Measurements from ENCODE around the gene IGDCC3.

The IGDCC3 gene

GRCh38 chr15:65298731-65299130 is 79.1 kb downstream of the IGDCC3 start:
- H3K27me3 ChIP-seq (replicated peaks; ENCODE audit: control insufficient read depth, insufficient read depth, low read length), result no peaks in the 10 kb centered on the region
- no peak for DNase-seq (ENCODE audit: low read depth)
- no peak overlapping the region for H3K4me3 ChIP-seq (ENCODE audit: low read length)
- H3K36me3 ChIP-seq (ENCODE audit: control insufficient read depth, insufficient read depth, low read length, severe bottlenecking), result no peaks in the 10 kb centered on the region
- H3K4me1 ChIP-seq (ENCODE audit: control insufficient read depth, insufficient read depth, low read length), result peaks cover 4% of the 10 kb centered on the region
- no peaks in the 10 kb centered on the region for H3K9me3 ChIP-seq (ENCODE audit: control insufficient read depth, low read length)
- no peak overlapping the region for H3K9ac ChIP-seq (ENCODE audit: low read length)

GRCh38 chr15:65292938-65293518 is 84.8 kb downstream of the IGDCC3 start:
- Histone ChIP-seq H3K4me1 (ENCODE audit: control insufficient read depth, insufficient read depth, low read length) (no peaks in the 10 kb centered on the region), H3K36me3 (ENCODE audit: control insufficient read depth, insufficient read depth, low read length, severe bottlenecking) (no peaks in the 10 kb centered on the region), H3K4me3 (ENCODE audit: low read length) (no peak overlapping the region), H3K9ac (ENCODE audit: low read length) (no peak overlapping the region), H3K9me3 (ENCODE audit: control insufficient read depth, low read length) (no peaks in the 10 kb centered on the region), H3K27me3 (replicated peaks; ENCODE audit: control insufficient read depth, insufficient read depth, low read length) (no peaks in the 10 kb centered on the region)
- no peak for DNase-seq (ENCODE audit: low read depth)

DNA sequence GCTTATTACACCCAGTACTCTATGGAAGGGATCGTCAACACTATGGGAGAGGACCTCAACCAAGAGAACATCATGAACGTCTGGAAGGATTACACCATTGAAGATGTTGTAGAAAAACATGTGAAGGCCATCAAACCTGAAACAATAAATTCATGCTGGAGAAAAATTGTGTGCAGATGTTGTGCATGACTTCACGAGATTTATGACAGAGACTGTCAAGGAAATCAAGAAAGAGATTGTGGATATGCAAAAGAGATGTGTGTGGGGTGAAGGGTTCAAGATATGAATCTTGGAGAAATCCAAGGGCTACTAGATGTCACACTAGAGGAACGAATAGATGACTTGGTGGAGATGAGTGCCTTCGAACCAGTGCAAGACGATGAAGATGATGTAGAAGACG is 87.6 kb downstream of the IGDCC3 start:
- Histone ChIP-seq H3K4me1 (ENCODE audit: control insufficient read depth, insufficient read depth, low read length) (peaks cover 8% of the 10 kb centered on the region), H3K27me3 (replicated peaks; ENCODE audit: control insufficient read depth, insufficient read depth, low read length) (no peaks in the 10 kb centered on the region), H3K4me3 (ENCODE audit: low read length) (no peak overlapping the region), H3K9me3 (ENCODE audit: control insufficient read depth, low read length) (no peaks in the 10 kb centered on the region), H3K36me3 (ENCODE audit: control insufficient read depth, insufficient read depth, low read length, severe bottlenecking) (no peaks in the 10 kb centered on the region), H3K9ac (ENCODE audit: low read length) (no peak overlapping the region)
- DNase-seq (ENCODE audit: low read depth), result no peak

GRCh38 chr15:65289261-65289854 is 88.4 kb downstream of the IGDCC3 start:
- Histone ChIP-seq H3K4me1 (ENCODE audit: control insufficient read depth, insufficient read depth, low read length) (peaks cover 8% of the 10 kb centered on the region), H3K27me3 (replicated peaks; ENCODE audit: control insufficient read depth, insufficient read depth, low read length) (no peaks in the 10 kb centered on the region), H3K4me3 (ENCODE audit: low read length) (no peak overlapping the region), H3K9me3 (ENCODE audit: control insufficient read depth, low read length) (no peaks in the 10 kb centered on the region), H3K36me3 (ENCODE audit: control insufficient read depth, insufficient read depth, low read length, severe bottlenecking) (no peaks in the 10 kb centered on the region), H3K9ac (ENCODE audit: low read length) (no peak overlapping the region)
- DNase-seq (ENCODE audit: low read depth), result no peak

DNA sequence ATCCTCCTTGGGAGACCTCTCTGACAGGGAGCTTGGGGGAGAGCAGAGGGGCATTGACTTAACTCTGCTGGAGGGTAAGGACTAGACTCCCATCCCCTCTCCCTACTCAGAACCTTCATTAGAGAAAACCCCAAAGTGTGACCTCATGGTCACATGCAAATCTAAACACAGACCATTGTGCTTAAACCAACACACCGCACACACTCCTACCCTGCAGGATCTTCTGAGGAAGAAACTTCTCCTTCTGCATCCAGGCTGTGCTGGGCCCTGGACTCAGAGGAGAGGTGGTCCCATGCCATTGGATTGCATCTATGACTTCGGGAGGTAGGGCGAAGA is 90.3 kb downstream of the IGDCC3 start:
- no peak for DNase-seq (ENCODE audit: low read depth)
- Histone ChIP-seq H3K9ac (ENCODE audit: low read length) (no peak overlapping the region), H3K4me3 (ENCODE audit: low read length) (no peak overlapping the region), H3K4me1 (ENCODE audit: control insufficient read depth, insufficient read depth, low read length) (peaks cover 8% of the 10 kb centered on the region), H3K9me3 (ENCODE audit: control insufficient read depth, low read length) (no peaks in the 10 kb centered on the region), H3K27me3 (replicated peaks; ENCODE audit: control insufficient read depth, insufficient read depth, low read length) (no peaks in the 10 kb centered on the region), H3K36me3 (ENCODE audit: control insufficient read depth, insufficient read depth, low read length, severe bottlenecking) (no peaks in the 10 kb centered on the region)

DNA sequence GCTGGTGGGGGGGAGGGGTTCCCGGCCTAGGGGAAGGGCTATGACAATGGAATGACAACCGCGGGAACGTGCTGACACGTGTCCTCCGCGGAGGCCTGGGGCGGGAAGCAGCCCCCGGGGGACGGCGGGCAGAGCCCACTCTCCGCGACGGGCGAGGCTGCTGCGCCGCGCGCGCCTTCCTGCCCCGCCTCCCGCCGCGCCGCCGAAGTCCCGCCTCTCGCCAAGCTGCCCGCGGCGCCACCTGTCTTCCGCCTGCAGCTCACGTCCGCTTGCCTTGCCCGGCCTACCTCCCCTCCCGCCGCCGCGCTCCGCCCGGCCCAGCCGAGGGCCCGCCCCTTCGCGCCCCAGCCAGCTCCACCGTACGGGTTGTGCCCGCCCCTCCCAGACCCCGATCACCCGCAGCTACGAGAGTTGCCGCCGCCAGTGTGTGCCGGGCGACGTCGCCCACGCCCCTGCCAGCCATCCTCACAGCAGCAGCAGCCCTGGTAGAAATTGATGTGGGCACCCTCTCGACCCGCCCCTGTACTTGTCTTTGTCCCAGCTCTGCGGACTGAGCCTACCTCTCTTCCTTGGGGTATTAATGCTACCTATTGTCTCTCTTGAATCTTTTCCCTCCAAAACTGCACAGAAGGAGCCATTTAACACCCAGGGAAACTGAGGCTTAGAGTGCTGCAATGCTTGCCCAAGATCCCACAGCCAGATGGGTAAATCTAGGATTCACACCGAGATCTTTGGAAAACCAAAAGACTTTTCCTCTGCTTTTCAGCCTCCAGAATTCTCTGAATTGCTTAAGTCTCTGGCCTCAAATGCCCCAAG is 90.9 kb downstream of the IGDCC3 start, which contains the start of gene PARP16:
TSS of gene PARP16 (minus strand) at position 180 of the 816 bp plus-strand sequence. CDS start 457 bp downstream, outside the sequence.
- Histone ChIP-seq H3K4me3 (ENCODE audit: low read length) (peak within 1 kb of the TSS; percentile 84), H3K4me1 (ENCODE audit: control insufficient read depth, insufficient read depth, low read length) (peaks cover 8% of the 10 kb centered on the region), H3K27me3 (replicated peaks; ENCODE audit: control insufficient read depth, insufficient read depth, low read length) (no peaks in the 10 kb centered on the region), H3K9me3 (ENCODE audit: control insufficient read depth, low read length) (no peaks in the 10 kb centered on the region), H3K36me3 (ENCODE audit: control insufficient read depth, insufficient read depth, low read length, severe bottlenecking) (no peaks in the 10 kb centered on the region), H3K9ac (ENCODE audit: low read length) (peak within 1 kb of the TSS; percentile 85)
- peak; percentile 93 for DNase-seq (ENCODE audit: low read depth)

GRCh38 chr15:65286069-65286703 is 91.6 kb downstream of the IGDCC3 start:
- no peaks in the 10 kb centered on the region for H3K27me3 ChIP-seq (replicated peaks; ENCODE audit: control insufficient read depth, insufficient read depth, low read length)
- DNase-seq (ENCODE audit: low read depth), result peak; percentile 56
- peak overlapping the region; percentile 84 for H3K4me3 ChIP-seq (ENCODE audit: low read length)
- H3K4me1 ChIP-seq (ENCODE audit: control insufficient read depth, insufficient read depth, low read length), result peaks cover 8% of the 10 kb centered on the region
- no peaks in the 10 kb centered on the region for H3K9me3 ChIP-seq (ENCODE audit: control insufficient read depth, low read length)
- no peaks in the 10 kb centered on the region for H3K36me3 ChIP-seq (ENCODE audit: control insufficient read depth, insufficient read depth, low read length, severe bottlenecking)
- H3K9ac ChIP-seq (ENCODE audit: low read length), result peak overlapping the region; percentile 85

GRCh38 chr15:65285291-65286068 is 92.3 kb downstream of the IGDCC3 start:
- peak overlapping the region; percentile 84 for H3K4me3 ChIP-seq (ENCODE audit: low read length)
- DNase-seq (ENCODE audit: low read depth), result peak; percentile 56
- H3K9me3 ChIP-seq (ENCODE audit: control insufficient read depth, low read length), result no peaks in the 10 kb centered on the region

GRCh38 chr15:65278480-65278879 is 99.3 kb downstream of the IGDCC3 start:
- Histone ChIP-seq H3K4me3 (ENCODE audit: low read length) (no peak overlapping the region), H3K9ac (ENCODE audit: low read length) (no peak overlapping the region), H3K27me3 (replicated peaks; ENCODE audit: control insufficient read depth, insufficient read depth, low read length) (no peaks in the 10 kb centered on the region), H3K36me3 (ENCODE audit: control insufficient read depth, insufficient read depth, low read length, severe bottlenecking) (no peaks in the 10 kb centered on the region), H3K9me3 (ENCODE audit: control insufficient read depth, low read length) (no peaks in the 10 kb centered on the region), H3K4me1 (ENCODE audit: control insufficient read depth, insufficient read depth, low read length) (no peaks in the 10 kb centered on the region)
- no peak for DNase-seq (ENCODE audit: low read depth)

More at GRCh38 chr15:65285291-65286068, 92.3 kb downstream of the IGDCC3 start:
- Histone ChIP-seq H3K27me3 (replicated peaks; ENCODE audit: control insufficient read depth, insufficient read depth, low read length) (no peaks in the 10 kb centered on the region), H3K36me3 (ENCODE audit: control insufficient read depth, insufficient read depth, low read length, severe bottlenecking) (no peaks in the 10 kb centered on the region), H3K4me1 (ENCODE audit: control insufficient read depth, insufficient read depth, low read length) (peaks cover 8% of the 10 kb centered on the region), H3K9ac (ENCODE audit: low read length) (peak overlapping the region; percentile 85)
